ENCODE measurements around the gene MTERF4. TPM values are rescaled to one million over a fixed set of nuclear protein-coding genes. Genes with fewer than 3 reads are reported as not detected.

Gene MTERF4
- total and polyA plus RNA-seq, 3 experiments from 2014 or later: 46.4 to 49.2 (median 48.0) TPM

DNA sequence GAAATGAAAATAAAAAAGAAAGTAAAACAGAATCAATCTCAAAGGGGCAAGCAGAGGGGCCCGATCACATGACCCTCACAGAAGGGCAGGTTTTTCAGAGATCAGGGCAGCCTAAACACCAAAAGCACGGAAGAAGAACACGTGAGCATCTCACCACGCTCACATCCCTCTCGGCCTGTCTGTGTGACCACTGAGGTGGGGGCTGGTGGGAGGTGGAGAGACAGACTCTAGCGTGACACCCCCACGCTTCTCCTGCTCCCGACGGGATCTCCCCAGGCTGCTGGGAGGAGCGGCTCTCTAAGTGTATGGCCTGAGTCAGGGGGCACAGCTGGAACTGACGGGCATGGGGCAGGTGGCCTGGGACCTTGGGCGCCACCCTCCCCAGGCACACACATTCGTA lies 23.5 kb upstream of the MTERF4 start:
- Histone ChIP-seq H3K36me3 (ENCODE audit: insufficient read depth, low read length) (no peaks in the 10 kb centered on the region), H3K4me3 (ENCODE audit: low read length) (no peak overlapping the region), H3K9me3 (ENCODE audit: low read length) (no peaks in the 10 kb centered on the region), H3K27me3 (ENCODE audit: insufficient read depth, low read length, poor library complexity, severe bottlenecking) (no peaks in the 10 kb centered on the region), H3K4me1 (ENCODE audit: insufficient read depth, low read length) (peaks cover 8% of the 10 kb centered on the region), H3K27ac (ENCODE audit: low read depth, low read length) (no peak overlapping the region)
- H3K36me3 Mint-ChIP-seq: peaks cover 10 to 55% (median 11%) of the 10 kb centered on the region in 3 donors
- no peak for DNase-seq
- peaks cover 20 to 50% (median 30%) of the 10 kb centered on the region in 3 donors for H3K4me1 Mint-ChIP-seq
- H3K9me3 Mint-ChIP-seq: no peaks in the 10 kb centered on the region
- peak overlapping the region in 2 of 7 donors; percentile 32 to 40 for H3K4me3 Mint-ChIP-seq
- CTCF ChIA-PET: interaction anchor here (2.8 kb wide), 1 partner anchor 47 kb away, joined by 10 read pairs; no protein-coding TSS in a partner anchor
- H3K27me3 Mint-ChIP-seq: no peaks in the 10 kb centered on the region
- peak overlapping the region in 4 of 8 donors; percentile 56 to 92 (median 62) for H3K27ac Mint-ChIP-seq
- POLR2A ChIA-PET: interaction anchor here (1.3 kb wide), 1 partner anchor 15 kb away, joined by 3 read pairs; no protein-coding TSS in a partner anchor

DNA sequence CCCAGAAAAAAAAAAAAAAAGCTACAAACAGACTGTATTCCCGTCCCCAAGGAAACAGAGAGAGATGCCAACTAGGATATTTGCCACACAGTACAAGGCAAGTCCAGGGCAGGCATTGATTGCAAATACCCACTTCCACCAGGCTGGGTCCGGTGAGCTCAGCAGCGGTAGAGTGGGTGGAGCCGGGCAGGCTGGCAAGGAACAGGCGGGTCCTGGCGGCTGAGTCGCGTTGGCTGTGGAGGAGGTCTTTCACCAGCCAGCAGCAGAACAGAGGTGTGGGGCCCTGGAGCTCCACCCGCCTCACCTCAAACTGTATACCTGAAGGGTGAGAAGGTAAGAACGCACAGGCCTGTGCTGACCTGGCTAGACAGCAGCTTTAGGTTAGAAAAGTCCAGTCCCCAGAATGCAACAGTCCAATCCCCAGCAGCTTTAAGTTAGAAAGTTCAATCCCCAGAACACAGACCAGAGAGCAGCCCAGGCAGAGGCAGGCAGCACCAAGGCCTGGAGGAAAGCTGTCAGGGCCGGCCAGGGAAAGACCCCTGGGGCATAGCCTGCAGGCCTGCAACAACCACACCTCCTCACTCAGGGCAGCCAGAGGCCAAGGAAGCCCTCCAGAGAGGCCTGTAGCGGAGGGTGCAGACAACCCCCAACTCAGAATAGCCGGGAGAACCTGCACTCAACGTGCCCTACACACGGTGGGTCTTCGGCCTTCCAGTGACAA lies 21.9 kb upstream of the MTERF4 start:
- ChIA-PET CTCF (interaction anchor here (1.0 to 2.8 kb wide), 4 partner anchors 14 to 46 kb away, joined by 4 to 10 read pairs (median 6); partner anchors contain the start of genes PASK and PPP1R7), POLR2A (interaction anchor here (1.0 kb wide), 1 partner anchor 25 kb away, joined by 4 read pairs; the partner anchor contains the start of gene PASK)
- Mint-ChIP-seq H3K27me3 (no peaks in the 10 kb centered on the region), H3K9me3 (no peaks in the 10 kb centered on the region), H3K27ac (peak overlapping the region in 6 of 8 donors; percentile 21 to 95 (median 69)), H3K36me3 (peaks cover 15 to 51% (median 15%) of the 10 kb centered on the region in 3 donors), H3K4me1 (peaks cover 20 to 46% (median 30%) of the 10 kb centered on the region in 3 donors), H3K4me3 (peak overlapping the region in 5 of 7 donors; percentile 9 to 61 (median 48))
- no peak overlapping the region for H3K4me3 ChIP-seq (ENCODE audit: low read length)
- H3K36me3 ChIP-seq (ENCODE audit: insufficient read depth, low read length): no peaks in the 10 kb centered on the region
- no peaks in the 10 kb centered on the region for H3K27me3 ChIP-seq (ENCODE audit: insufficient read depth, low read length, poor library complexity, severe bottlenecking)
- H3K27ac ChIP-seq (ENCODE audit: low read depth, low read length): no peak overlapping the region
- no peaks in the 10 kb centered on the region for H3K9me3 ChIP-seq (ENCODE audit: low read length)
- peak in 1 of 5 donors; percentile 65 for DNase-seq
- H3K4me1 ChIP-seq (ENCODE audit: insufficient read depth, low read length): peaks cover 8% of the 10 kb centered on the region

GRCh38 chr2:241122376-241123002 lies 20.4 kb upstream of the MTERF4 start:
- H3K4me3 ChIP-seq (ENCODE audit: low read length): no peak overlapping the region
- no peaks in the 10 kb centered on the region for H3K4me1 ChIP-seq (ENCODE audit: insufficient read depth, low read length)
- Mint-ChIP-seq H3K27ac (peak overlapping the region in 1 of 8 donors; percentile 2), H3K36me3 (peaks cover 15 to 61% (median 15%) of the 10 kb centered on the region in 3 donors), H3K4me1 (peaks cover 10 to 36% (median 20%) of the 10 kb centered on the region in 3 donors), H3K4me3 (peak overlapping the region in 1 of 7 donors; percentile 75), H3K27me3 (no peaks in the 10 kb centered on the region), H3K9me3 (no peaks in the 10 kb centered on the region)
- H3K36me3 ChIP-seq (ENCODE audit: insufficient read depth, low read length): no peaks in the 10 kb centered on the region
- ChIA-PET CTCF (interaction anchor here (2.8 kb wide), 1 partner anchor 44 kb away, joined by 10 read pairs; no protein-coding TSS in a partner anchor), POLR2A (no interaction called here)
- no peak for DNase-seq
- no peaks in the 10 kb centered on the region for H3K9me3 ChIP-seq (ENCODE audit: low read length)
- no peaks in the 10 kb centered on the region for H3K27me3 ChIP-seq (ENCODE audit: insufficient read depth, low read length, poor library complexity, severe bottlenecking)
- H3K27ac ChIP-seq (ENCODE audit: low read depth, low read length): no peak overlapping the region

GRCh38 chr2:241121008-241121407 lies 18.9 kb upstream of the MTERF4 start:
- Mint-ChIP-seq H3K4me1 (peaks cover 10 to 24% (median 11%) of the 10 kb centered on the region in 3 donors), H3K27ac (peak overlapping the region in 3 of 8 donors; percentile 4 to 57 (median 52)), H3K9me3 (no peaks in the 10 kb centered on the region), H3K27me3 (no peaks in the 10 kb centered on the region), H3K36me3 (peaks cover 15 to 62% (median 21%) of the 10 kb centered on the region in 3 donors), H3K4me3 (no peak overlapping the region)
- DNase-seq: no peak
- Histone ChIP-seq H3K27me3 (ENCODE audit: insufficient read depth, low read length, poor library complexity, severe bottlenecking) (no peaks in the 10 kb centered on the region), H3K27ac (ENCODE audit: low read depth, low read length) (no peak overlapping the region), H3K4me3 (ENCODE audit: low read length) (no peak overlapping the region), H3K4me1 (ENCODE audit: insufficient read depth, low read length) (no peaks in the 10 kb centered on the region), H3K9me3 (ENCODE audit: low read length) (no peaks in the 10 kb centered on the region), H3K36me3 (ENCODE audit: insufficient read depth, low read length) (no peaks in the 10 kb centered on the region)
- ChIA-PET POLR2A (no interaction called here), CTCF (no interaction called here)

DNA sequence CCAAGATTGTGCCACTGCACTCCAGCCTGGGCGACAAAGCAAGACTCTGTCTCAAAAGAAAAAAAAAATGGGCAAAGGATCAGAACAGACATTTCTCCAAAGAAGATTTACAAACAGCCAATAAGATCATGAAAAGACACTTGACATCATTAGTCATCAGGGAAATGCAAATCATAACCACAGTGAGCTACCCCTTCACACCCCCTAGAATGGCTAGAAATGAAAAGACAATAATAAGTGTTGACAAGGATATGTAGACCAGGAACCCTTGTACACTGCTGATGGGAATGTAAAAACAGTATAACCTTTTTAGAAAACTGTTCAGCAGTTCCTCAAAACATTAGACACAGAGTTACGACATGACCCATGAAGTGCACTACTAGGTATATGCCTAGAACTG lies 18.4 kb upstream of the MTERF4 start:
- H3K27ac ChIP-seq (ENCODE audit: low read depth, low read length): no peak overlapping the region
- no peaks in the 10 kb centered on the region for H3K9me3 Mint-ChIP-seq
- no peaks in the 10 kb centered on the region for H3K36me3 ChIP-seq (ENCODE audit: insufficient read depth, low read length)
- peaks cover 6 to 19% (median 8%) of the 10 kb centered on the region in 3 donors for H3K4me1 Mint-ChIP-seq
- H3K4me3 ChIP-seq (ENCODE audit: low read length): no peak overlapping the region
- DNase-seq: no peak
- H3K4me3 Mint-ChIP-seq: no peak overlapping the region
- ChIA-PET CTCF (no interaction called here), POLR2A (no interaction called here)
- no peak overlapping the region for H3K27ac Mint-ChIP-seq
- H3K36me3 Mint-ChIP-seq: peaks cover 15 to 63% (median 21%) of the 10 kb centered on the region in 3 donors
- no peaks in the 10 kb centered on the region for H3K27me3 Mint-ChIP-seq
- H3K4me1 ChIP-seq (ENCODE audit: insufficient read depth, low read length): no peaks in the 10 kb centered on the region
- no peaks in the 10 kb centered on the region for H3K9me3 ChIP-seq (ENCODE audit: low read length)
- no peaks in the 10 kb centered on the region for H3K27me3 ChIP-seq (ENCODE audit: insufficient read depth, low read length, poor library complexity, severe bottlenecking)

DNA sequence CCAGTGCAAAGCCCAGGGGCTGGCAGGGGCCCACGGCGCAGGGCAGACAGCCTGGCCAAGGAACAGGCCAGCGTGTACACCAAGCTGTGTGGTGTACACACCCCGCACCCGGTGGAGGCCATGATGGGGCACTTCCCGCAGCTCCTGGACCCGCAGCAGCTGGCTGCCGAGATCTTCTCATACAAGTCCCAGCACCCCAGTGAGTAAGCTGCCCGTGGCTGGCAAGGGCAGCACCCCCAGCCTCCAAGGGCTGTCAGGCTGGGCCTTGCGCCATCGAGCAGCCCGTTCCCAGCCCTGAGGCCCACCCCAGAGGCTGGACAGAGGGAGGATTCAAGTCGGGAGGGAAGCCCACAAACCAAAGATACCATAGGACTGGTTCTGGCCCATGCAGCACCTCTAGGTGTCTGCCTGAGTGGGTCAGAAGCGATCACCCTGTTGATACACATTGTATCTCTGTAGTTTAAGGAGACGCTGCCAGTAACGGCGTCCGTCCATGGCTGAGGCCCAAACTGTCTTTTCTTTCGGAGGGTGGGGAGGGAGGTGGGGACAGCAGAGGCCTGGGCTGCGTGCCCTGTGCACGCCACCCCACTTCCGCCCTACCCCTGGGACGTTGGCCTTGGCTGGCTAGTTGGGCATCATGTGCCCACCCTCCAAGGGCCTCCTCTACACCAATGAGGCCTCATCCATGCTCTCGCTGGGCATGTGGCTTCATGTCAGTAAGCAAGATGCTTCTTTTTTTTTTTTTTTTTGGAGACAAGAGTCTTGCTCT lies 16.8 kb upstream of the MTERF4 start:
- Mint-ChIP-seq H3K4me3 (no peak overlapping the region), H3K27me3 (no peaks in the 10 kb centered on the region), H3K36me3 (peaks cover 15 to 76% (median 28%) of the 10 kb centered on the region in 3 donors), H3K4me1 (peaks cover 2 to 15% (median 5%) of the 10 kb centered on the region in 3 donors), H3K27ac (no peak overlapping the region), H3K9me3 (no peaks in the 10 kb centered on the region)
- CTCF ChIA-PET: no interaction called here
- Histone ChIP-seq H3K36me3 (ENCODE audit: insufficient read depth, low read length) (no peaks in the 10 kb centered on the region), H3K27me3 (ENCODE audit: insufficient read depth, low read length, poor library complexity, severe bottlenecking) (no peaks in the 10 kb centered on the region), H3K4me3 (ENCODE audit: low read length) (no peak overlapping the region), H3K4me1 (ENCODE audit: insufficient read depth, low read length) (no peaks in the 10 kb centered on the region), H3K9me3 (ENCODE audit: low read length) (no peaks in the 10 kb centered on the region), H3K27ac (ENCODE audit: low read depth, low read length) (no peak overlapping the region)
- POLR2A ChIA-PET: no interaction called here
- no peak for DNase-seq

- H3K4me3 ChIP-seq (ENCODE audit: low read length): no peak overlapping the region
- no peaks in the 10 kb centered on the region for H3K9me3 ChIP-seq (ENCODE audit: low read length)
- H3K36me3 Mint-ChIP-seq: peaks cover 14 to 77% (median 25%) of the 10 kb centered on the region in 3 donors
- peaks cover 12 to 23% (median 16%) of the 10 kb centered on the region in 3 donors for H3K4me1 Mint-ChIP-seq
- DNase-seq: no peak
- no peaks in the 10 kb centered on the region for H3K9me3 Mint-ChIP-seq
- H3K27ac ChIP-seq (ENCODE audit: low read depth, low read length): no peak overlapping the region
- H3K27me3 Mint-ChIP-seq: no peaks in the 10 kb centered on the region
- no peaks in the 10 kb centered on the region for H3K36me3 ChIP-seq (ENCODE audit: insufficient read depth, low read length)
- H3K27ac Mint-ChIP-seq: peak overlapping the region in 4 of 8 donors; percentile 1 to 83 (median 49)
- H3K4me1 ChIP-seq (ENCODE audit: insufficient read depth, low read length): peaks cover 6% of the 10 kb centered on the region
- ChIA-PET POLR2A (no interaction called here), CTCF (no interaction called here)
- no peaks in the 10 kb centered on the region for H3K27me3 ChIP-seq (ENCODE audit: insufficient read depth, low read length, poor library complexity, severe bottlenecking)
- H3K4me3 Mint-ChIP-seq: no peak overlapping the region
These were observed 14.8 kb upstream of the MTERF4 start for GRCh38 chr2:241116606-241117560.

All from CD8-positive, alpha-beta memory T cell (primary cell).